ENCODE measurements around the gene PUS1.
A peak's percentile ranks its signal among the peaks of the same experiment; 100 is the strongest.

Gene PUS1

DNA sequence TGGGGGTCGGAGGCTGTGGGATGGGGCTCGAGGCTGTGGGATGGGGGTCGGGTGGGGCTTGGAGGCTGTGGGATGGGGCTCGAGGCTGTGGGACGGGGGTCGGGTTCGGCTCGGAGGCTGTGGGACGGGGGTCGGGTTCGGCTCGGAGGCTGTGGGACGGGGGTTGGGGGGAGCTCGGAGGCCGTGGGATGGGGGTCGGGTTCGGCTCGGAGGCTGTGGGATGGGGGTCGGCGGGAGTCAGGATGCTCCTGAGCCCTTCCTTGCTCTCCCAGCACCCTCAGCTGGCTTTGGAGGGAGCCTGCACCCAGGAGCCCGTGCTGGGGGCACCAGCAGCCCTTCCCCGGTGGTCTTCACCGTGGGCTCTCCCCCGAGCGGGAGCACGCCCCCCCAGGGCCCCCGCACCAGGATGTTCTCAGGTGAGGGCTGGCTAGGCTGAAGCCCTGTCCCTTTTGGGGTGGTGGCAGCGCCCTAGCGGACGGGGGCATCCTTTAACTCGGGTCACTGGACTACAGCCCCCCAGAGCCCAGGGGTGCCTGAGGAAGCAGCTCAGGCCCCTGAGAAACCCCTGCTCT lies 11.9 kb upstream of the PUS1 start:
- no peak for DNase-seq

DNA sequence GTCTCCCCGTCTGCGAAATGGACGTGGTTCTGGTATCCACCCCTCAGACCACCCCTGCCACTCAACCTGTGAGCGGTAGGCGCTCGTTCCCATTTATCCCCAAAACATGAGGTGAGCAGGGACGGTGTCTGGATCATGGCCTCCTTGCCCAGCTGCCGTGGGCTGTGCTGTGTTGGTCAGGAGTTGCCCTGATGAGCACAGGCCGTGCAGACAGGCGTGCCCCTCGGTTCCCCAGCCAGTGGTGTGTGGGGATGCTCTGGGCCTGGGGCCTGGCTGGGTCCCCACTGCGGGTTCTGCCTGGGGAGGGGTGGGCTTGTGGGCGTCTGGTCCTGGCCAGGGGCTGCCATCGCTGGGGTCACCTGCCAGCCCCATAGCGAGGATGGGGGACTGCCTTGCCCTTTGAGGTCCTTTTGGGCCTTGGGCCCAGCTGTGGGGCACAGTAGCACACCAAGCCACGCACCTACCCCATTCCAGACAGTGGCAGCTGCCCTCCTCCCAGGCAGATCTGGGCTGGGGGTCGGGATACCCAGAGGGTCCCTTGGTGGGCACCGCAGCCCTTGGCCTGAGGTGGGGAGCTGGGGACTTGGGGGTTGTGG lies 11.3 kb upstream of the PUS1 start:
- no peak for DNase-seq

DNA sequence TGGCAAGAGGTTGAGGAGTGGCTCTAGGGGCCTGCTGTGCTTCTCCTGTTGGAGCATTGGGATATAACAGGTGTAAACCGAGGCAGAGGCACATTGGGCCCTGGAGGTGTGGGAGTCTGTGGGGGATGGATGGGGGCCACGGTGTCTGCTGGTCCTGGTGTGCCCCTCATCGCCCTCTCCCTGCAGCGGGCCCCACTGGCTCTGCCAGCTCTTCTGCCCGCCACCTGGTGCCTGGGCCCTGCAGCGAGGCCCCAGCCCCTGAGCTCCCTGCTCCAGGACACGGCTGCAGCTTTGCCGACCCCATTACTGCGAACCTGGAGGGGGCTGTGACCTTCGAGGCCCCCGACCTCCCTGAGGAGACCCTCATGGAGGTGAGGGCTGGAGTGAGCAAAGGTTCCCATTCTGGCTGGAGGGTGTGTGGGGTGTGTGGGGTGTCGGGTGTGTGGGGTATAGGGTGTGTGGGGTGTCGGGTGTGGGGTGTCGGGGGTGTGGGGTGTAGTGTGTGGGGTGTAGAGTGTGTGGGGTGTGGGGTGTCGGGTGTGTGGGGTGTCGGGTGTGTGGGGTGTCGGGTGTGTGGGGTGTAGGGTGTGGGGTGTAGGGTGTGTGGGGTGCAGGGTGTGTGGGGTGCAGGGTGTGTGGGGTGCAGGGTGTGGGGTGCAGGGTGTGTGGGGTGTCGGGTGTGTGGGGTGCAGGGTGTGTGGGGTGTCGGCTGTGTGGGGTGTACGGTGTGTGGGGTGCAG lies 10.6 kb upstream of the PUS1 start:
- DNase-seq: no peak

DNA sequence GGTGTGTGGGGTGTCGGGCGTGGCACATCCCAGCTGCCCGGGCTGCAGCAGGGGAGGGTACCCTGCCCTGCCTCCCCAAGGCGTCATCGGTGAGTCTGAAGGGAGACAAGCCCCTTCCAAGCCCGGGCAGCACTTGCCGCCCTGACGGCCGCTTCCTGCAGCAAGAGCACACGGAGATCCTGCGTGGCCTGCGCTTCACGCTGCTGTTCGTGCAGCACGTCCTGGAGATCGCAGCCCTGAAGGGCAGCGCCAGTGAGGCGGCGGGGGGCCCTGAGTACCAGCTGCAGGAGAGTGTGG lies 10.1 kb upstream of the PUS1 start:
- DNase-seq: no peak

DNA sequence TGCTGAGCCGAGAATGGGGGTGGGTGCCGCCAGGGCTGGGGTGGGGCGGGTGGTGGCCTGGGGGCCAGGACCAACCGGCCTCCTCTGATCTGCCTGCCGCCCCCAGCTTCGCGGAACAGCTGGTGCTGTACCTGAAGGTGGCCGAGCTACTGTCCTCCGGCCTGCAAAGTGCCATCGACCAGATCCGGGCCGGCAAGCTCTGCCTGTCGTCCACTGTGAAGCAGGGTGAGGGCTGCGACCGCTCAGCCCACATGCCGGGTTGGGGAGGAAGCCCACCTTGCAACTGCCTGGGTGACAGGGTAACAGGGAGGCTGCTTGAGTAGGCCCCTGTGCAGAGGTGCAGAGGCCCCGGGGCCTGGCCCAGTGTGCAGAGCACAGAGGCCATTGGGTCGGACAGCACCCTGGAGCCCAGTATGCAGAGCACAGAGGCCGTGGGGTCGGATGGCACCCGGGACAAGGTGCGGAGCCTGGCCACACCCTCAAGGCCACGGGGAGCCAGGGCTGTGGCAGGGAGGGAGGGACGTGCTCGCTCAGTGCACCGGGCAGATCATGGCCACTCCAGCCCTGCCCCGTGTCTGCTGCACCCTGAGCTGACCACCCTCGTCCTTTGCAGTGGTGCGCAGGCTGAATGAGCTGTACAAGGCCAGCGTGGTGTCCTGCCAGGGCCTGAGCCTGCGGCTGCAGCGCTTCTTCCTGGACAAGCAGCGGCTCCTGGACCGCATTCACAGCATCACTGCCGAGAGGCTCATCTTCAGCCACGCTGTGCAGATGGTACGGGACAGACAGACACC lies 9.5 kb upstream of the PUS1 start:
- DNase-seq: no peak

GRCh38 chr12:131920157-131920508 lies 8.9 kb upstream of the PUS1 start:
- no peak for DNase-seq

DNA sequence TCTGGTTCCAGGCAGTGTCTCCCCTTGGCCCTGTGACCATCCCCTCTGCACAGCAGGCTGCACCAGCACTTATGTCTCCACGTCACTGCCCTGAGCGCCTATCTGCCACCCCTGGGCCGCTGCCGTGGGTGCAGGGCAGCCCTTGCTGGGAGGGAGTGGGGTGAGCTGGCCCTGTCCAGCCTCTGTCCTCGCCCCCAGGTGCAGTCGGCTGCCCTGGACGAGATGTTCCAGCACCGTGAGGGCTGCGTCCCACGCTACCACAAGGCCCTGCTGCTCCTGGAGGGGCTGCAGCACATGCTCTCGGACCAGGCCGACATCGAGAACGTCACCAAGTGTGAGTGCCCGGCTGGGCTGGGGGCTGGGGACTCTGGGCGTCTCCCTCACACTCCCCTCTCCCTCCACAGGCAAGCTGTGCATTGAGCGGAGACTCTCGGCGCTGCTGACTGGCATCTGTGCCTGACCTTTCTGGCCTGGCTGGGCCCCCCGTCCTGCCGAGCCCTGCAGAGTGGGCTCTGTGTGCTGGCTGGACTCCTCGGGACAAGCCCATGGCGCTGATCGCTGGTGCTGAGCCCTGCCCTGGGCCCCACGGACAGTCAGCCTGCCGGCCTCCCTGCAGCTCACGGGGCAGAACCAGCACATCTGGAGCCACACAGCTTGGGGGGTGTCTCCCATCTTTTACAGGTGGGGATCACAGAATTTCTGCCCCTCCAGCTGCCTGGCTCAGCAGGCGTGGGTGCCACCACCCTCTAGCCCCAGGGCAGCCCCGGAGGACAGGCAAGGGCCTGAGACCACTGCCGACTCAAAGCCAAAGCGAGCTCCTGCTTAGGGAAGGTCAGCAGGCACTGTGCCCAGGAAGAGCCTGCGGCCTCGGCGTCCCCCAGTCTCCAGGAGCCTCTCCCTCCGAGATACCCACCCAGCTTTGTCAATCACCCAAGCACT lies 7.9 kb upstream of the PUS1 start:
- DNase-seq: no peak

DNA sequence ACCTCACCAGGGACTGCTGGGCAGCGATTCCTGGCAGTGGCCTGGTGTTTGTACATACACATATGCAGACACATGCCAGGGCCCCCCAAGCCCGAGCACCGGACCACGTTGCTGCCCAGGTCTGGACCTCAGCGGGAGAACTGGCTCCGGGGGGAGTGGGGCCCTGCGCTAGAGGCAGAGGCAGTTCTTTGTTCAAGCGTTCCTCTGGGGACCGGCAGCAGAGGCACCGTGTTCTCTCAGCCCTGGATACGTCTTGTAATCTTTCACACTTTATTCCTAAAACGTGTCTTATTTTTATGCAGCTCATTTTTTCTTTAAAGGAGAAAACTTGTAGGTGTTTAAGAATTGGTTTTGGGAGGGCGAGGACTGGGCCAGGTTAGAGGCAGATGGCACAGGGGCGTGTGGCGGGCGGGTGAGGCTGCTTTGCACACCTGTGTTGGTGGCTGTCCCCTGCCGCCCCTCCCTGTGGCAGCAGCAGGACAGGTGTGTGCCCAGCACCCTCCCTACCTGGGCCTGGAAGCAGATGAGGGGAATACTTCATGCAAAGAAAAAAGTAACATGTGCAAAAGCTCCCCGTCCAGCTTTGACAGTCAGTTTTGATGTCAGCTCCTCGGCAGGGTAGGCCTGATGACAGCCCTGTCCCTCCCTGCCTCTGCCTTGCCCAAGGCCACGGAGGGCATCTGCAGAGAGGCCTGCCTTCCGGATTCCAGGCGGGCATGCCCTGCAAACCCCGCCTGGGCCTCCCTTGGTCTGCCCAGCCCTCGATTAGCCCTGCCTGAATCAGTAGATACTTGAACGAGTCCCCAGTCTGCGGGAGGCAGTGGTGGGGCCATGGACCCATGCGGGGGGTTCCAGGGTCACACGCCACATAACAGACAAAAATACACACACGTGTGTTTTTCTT lies 7.0 kb upstream of the PUS1 start:
- no peak for DNase-seq

GRCh38 chr12:131922772-131923171 lies 6.3 kb upstream of the PUS1 start:
- no peak for DNase-seq

GRCh38 chr12:131923260-131923659 lies 5.8 kb upstream of the PUS1 start:
- no peak for DNase-seq

DNA sequence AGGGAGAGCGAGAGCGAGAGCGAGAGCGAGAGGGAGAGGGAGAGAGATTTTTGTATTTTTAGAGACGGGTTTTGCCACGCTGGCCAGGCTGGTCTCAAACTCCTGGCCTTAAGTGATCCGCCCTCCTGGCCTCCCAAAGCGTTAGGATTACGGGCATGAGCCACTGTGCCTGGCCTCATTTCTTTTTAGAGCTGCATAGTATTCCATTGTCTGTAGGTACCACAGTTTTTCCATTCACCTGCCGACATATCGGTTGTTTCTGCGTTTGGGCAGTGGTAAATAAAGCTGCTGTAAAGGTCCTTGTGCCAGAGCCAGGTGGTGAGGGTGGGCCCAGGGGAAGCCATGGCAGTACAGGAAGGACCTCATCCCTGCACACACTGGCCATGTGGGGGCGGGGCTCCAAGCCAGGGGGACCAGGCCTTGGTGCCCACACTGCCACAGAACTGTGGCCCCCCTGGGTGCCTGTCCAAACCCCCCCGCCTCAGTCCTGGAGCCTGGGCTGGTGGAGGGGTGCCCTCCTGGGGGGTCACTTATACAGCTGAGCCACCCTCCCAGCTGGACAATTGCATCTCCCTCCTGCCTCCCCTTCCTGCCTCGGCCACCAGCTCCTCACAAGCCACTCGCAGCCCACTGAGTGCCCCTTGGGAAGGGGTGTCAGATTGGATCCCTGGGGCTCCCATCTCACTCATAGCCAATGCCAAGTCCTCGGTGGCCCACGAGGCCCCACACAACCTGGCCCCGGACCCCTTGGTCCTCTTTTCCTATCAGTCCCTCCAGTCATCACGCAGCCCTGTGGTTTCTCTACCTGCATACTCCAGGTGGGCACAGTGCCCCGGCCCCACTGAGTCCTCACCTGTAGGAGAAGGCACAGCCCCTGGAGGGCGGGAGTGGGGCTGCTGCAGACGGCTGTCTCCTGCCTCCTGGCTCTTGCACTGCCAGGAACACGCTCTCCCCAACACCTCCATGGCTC lies 1.7 kb upstream of the PUS1 start:
- no peak for DNase-seq

GRCh38 chr12:131928080-131928710 lies 881 bp upstream of the PUS1 start:
- DNase-seq: no peak

GRCh38 chr12:131929581-131930456 lies 743 bp downstream of the PUS1 start:
- DNase-seq: peak; percentile 17

GRCh38 chr12:131930510-131930909 lies 1.4 kb downstream of the PUS1 start:
- no peak for DNase-seq

DNA sequence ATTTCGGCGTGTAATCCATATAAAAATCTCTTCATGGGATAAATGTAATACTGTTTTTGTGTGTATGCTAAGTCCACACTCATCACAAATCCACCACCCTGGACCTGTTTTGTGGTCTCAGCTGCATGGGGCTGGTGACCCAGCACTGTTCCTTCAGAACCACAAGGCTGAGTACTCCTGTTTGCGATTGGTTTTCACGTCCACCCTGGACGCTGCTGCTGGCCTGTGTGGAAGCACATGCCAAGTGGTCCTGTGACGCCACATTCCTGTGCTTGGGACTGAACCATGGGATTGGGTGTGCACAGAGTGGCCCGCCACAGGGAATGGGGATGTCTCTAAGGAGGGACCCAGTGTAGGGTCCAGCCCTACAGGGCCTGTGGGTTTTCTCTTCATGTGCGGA lies 4.3 kb downstream of the PUS1 start:
- no peak for DNase-seq

DNA sequence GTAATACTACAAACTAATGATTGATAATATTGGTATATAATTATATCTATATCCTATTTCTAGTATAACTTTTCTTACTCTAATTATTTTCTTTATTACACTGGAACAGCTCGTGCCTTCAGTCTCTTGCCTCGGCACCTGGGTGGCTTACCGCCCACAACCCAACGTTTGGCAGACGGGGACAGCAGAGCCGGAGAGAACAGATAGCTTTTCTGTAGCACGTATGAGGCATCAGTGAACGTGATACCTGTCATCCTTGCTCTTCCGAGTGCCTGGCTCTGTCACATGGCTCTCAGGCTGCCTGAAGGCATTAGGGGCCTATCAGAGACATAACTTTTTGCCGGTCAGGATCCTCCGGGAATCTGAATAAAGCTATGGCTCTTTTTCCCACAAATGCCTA lies 5.5 kb downstream of the PUS1 start:
- no peak for DNase-seq

DNA sequence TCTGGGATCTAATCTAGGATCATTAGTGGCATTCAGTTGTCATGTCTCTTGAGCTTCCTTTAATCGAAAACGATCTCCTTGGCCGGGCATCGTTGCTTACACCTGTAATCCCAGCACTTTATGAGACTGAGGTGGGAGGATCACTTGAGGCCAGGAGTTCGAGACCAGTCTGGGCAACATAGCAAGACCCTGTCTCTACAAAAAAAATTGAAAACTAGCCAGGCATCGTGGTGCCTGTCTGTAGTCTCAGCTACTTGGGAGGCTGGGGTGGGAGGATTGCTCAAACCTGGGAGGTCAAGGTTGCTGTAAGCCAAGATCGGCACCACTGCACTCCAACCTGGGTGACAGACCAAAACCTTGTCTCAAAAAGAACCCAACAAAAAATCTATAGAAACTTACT lies 9.0 kb downstream of the PUS1 start:
- no peak for DNase-seq

- DNase-seq: no peak
Measured at GRCh38 chr12:131939007-131939406, 9.9 kb downstream of the PUS1 start.

- no peak for DNase-seq
Measured at GRCh38 chr12:131940141-131940547, 11.1 kb downstream of the PUS1 start.

Data from effector CD4-positive, alpha-beta T cell (primary cell).